Measurements from ENCODE around the gene COL4A1. TPM values are rescaled to one million over a fixed set of nuclear protein-coding genes. Genes with fewer than 3 reads are reported as not detected.
A peak's percentile ranks its signal among the peaks of the same experiment; 100 is the strongest.

COL4A1 gene
- total RNA-seq, 1 donor from 2014 or later, result 178 TPM

DNA sequence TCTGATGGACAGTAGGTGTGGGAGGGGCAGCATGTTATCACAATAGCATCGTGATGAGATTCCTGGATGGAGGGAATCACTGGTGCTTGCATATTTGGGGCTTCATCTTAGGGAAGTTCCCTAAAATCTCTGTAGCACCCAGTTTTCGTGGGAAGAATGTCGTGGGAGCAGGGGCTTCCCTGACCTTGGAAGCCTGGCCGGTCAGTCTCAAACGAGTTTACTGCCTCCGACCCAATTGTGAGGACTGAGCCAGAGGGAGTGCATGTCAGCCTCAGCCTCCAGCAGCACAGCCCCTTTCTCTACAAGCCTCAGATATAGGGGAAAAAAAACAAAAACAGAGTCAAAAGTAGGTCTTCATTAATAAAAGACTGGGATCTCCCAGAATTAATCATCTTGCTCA is 32.3 kb upstream of the COL4A1 start:
- intact Hi-C loops (cut with DNase I), result loop anchor here (10.0 kb wide), 1 partner anchor 76 kb away; no protein-coding TSS in a partner anchor
- DNase-seq (ENCODE audit: extremely low spot score in 2 of 2), result no peak
- Histone ChIP-seq H3K36me3 (no peaks in the 10 kb centered on the region), H3K4me3 (no peak overlapping the region), H3K27me3 (no peaks in the 10 kb centered on the region), H3K4me1 (peaks cover 72% of the 10 kb centered on the region), H3K27ac (peak overlapping the region; percentile 87), H3K9me3 (peaks cover 3% of the 10 kb centered on the region)
- TF ChIP-seq POLR2AphosphoS5 (IDR thresholded peaks at IDR 0.05; ENCODE audit: insufficient read depth in 1 of 2, low read depth in 1 of 2), result no peak
- no peak for TF ChIP-seq POLR2A (IDR thresholded peaks at IDR 0.05)
- TF ChIP-seq, protein P1, sequence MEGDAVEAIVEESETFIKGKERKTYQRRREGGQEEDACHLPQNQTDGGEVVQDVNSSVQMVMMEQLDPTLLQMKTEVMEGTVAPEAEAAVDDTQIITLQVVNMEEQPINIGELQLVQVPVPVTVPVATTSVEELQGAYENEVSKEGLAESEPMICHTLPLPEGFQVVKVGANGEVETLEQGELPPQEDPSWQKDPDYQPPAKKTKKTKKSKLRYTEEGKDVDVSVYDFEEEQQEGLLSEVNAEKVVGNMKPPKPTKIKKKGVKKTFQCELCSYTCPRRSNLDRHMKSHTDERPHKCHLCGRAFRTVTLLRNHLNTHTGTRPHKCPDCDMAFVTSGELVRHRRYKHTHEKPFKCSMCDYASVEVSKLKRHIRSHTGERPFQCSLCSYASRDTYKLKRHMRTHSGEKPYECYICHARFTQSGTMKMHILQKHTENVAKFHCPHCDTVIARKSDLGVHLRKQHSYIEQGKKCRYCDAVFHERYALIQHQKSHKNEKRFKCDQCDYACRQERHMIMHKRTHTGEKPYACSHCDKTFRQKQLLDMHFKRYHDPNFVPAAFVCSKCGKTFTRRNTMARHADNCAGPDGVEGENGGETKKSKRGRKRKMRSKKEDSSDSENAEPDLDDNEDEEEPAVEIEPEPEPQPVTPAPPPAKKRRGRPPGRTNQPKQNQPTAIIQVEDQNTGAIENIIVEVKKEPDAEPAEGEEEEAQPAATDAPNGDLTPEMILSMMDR (IDR thresholded peaks at IDR 0.05), result no peak

DNA sequence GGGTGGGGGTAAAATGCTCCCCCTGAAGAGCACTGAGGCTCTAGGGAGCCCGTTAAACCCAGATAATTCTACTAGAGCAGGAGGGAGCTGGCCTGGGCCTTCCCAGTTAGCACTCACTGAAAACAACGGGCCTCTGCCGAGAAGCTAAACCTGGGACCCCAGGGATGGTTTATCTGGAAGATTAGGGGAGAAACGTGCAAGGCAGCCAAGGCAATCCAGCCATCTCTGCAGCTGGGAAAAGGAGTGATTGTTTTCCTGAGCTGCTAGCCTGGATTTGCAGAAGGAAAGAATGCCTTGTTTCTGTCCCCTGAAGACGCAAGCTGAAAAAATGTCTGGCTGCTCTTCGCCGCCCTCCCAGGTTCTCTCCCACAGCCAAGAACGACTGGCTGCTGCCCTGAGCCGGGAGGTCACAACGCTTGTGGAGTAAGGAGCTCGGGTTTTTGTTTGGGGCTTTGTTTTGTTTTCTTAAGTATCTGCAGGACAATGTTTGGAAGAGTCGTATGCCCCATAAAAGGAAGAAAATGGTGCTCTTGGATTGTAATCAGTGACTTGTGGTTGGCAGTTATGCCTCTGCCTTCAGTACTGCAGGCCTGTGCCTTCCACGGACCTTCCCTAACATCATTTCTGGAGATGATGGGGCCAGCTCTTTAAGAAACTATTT is 31.6 kb upstream of the COL4A1 start:
- H3K27me3 ChIP-seq, result no peaks in the 10 kb centered on the region
- H3K4me3 ChIP-seq, result peak overlapping the region in 1 of 2 donors; percentile 4
- peak overlapping the region; percentile 87 for H3K27ac ChIP-seq
- peak; percentile 37 to 54 for TF ChIP-seq POLR2AphosphoS5 (IDR thresholded peaks at IDR 0.05; ENCODE audit: insufficient read depth in 1 of 2, low read depth in 1 of 2)
- no peak for TF ChIP-seq POLR2A (IDR thresholded peaks at IDR 0.05)
- H3K4me1 ChIP-seq, result peaks cover 69% of the 10 kb centered on the region
- H3K9me3 ChIP-seq, result no peaks in the 10 kb centered on the region
- DNase-seq (ENCODE audit: extremely low spot score in 2 of 2), result no peak
- intact Hi-C loops (cut with DNase I), result loop anchor here (10.0 kb wide), 1 partner anchor 76 kb away; no protein-coding TSS in a partner anchor
- H3K36me3 ChIP-seq, result no peaks in the 10 kb centered on the region

- peaks cover 65% of the 10 kb centered on the region for H3K4me1 ChIP-seq
- H3K27ac ChIP-seq, result peak overlapping the region; percentile 87
- intact Hi-C loops (cut with DNase I), result loop anchor here (10.0 kb wide), 1 partner anchor 78 kb away; no protein-coding TSS in a partner anchor
These were observed 30.3 kb upstream of the COL4A1 start for GRCh38 chr13:110337247-110337646.

DNA sequence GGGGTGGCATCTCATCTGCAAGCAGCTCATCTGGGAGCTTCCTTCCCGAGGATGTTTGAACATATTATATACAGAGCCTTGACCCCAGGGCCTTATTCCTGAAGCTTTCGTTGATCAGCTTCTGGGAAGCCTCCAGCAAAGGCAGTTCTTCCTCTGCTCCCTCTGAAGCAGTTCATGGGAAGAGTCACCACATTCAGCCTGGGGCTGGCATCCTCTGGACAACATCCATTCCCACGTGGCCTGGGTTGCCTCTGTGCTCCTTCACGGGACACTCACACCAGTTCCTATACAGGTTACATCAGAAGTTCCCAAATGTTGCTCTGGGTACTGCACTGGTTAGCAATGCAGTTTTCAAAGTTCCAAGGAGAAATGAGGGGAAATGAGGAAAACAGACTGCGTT is 29.7 kb upstream of the COL4A1 start:
- DNase-seq (ENCODE audit: extremely low spot score in 2 of 2), result no peak
- TF ChIP-seq POLR2AphosphoS5 (IDR thresholded peaks at IDR 0.05; ENCODE audit: insufficient read depth in 1 of 2, low read depth in 1 of 2) (no peak), POLR2A (IDR thresholded peaks at IDR 0.05) (no peak)
- TF ChIP-seq, protein P1 (IDR thresholded peaks at IDR 0.05), result no peak
- no peak overlapping the region for H3K4me3 ChIP-seq
- H3K27ac ChIP-seq, result peak overlapping the region; percentile 87
- H3K36me3 ChIP-seq, result no peaks in the 10 kb centered on the region
- no peaks in the 10 kb centered on the region for H3K27me3 ChIP-seq
- intact Hi-C loops (cut with DNase I), result loop anchor here (10.0 kb wide), 1 partner anchor 78 kb away; no protein-coding TSS in a partner anchor
- H3K4me1 ChIP-seq, result peaks cover 69% of the 10 kb centered on the region
- no peaks in the 10 kb centered on the region for H3K9me3 ChIP-seq

More at GRCh38 chr13:110337247-110337646, 30.3 kb upstream of the COL4A1 start:
- no peaks in the 10 kb centered on the region for H3K9me3 ChIP-seq
- no peaks in the 10 kb centered on the region for H3K27me3 ChIP-seq
- no peak for TF ChIP-seq POLR2A (IDR thresholded peaks at IDR 0.05)
- peak in 1 of 2 donors; percentile 29 for TF ChIP-seq POLR2AphosphoS5 (IDR thresholded peaks at IDR 0.05; ENCODE audit: insufficient read depth in 1 of 2, low read depth in 1 of 2)
- TF ChIP-seq, protein P1 (IDR thresholded peaks at IDR 0.05), result no peak
- no peaks in the 10 kb centered on the region for H3K36me3 ChIP-seq
- no peak for DNase-seq (ENCODE audit: extremely low spot score in 2 of 2)
- no peak overlapping the region for H3K4me3 ChIP-seq

DNA sequence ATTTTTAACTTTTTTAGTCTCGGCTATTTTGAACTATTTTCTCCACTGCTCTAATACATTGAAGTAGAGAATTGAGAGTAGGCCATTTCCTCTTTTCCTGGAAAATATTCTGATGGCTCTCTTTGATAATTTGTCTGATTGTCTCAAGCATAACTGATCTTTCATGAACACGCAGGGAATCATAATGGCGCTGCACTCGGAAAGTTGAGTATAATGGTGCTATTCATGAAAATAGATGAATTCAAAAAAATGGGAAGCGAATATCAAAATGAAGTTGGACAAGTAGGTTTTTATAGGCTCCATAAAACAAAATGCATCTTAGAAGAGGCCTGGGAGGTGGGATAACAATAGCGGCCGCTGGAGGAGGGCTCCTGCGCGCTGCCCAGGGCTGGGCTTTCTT is 29.2 kb upstream of the COL4A1 start:
- intact Hi-C loops (cut with DNase I), result loop anchor here (10.0 kb wide), 1 partner anchor 79 kb away; no protein-coding TSS in a partner anchor

More for the DNA sequence above, 29.2 kb upstream of the COL4A1 start:
- Histone ChIP-seq H3K36me3 (no peaks in the 10 kb centered on the region), H3K9me3 (no peaks in the 10 kb centered on the region), H3K4me3 (no peak overlapping the region), H3K27ac (peak overlapping the region; percentile 87), H3K4me1 (peaks cover 69% of the 10 kb centered on the region), H3K27me3 (no peaks in the 10 kb centered on the region)
- DNase-seq (ENCODE audit: extremely low spot score in 2 of 2), result no peak
- TF ChIP-seq, protein P1 (IDR thresholded peaks at IDR 0.05), result no peak
- TF ChIP-seq POLR2A (IDR thresholded peaks at IDR 0.05) (no peak), POLR2AphosphoS5 (IDR thresholded peaks at IDR 0.05; ENCODE audit: insufficient read depth in 1 of 2, low read depth in 1 of 2) (no peak)

Measured in vagina (tissue), 2 donors.